Measurements from ENCODE around the gene ERI3. TPM values are rescaled to one million over a fixed set of nuclear protein-coding genes. Genes with fewer than 3 reads are reported as not detected.
"Not testable (repeated sequence)": the region's sequence is repeated elsewhere in the genome, so short reads cannot be mapped to it uniquely, and the experiment has no call there.

ERI3 gene
- total RNA-seq, 4 donors from 2014 or later: 14.0 to 29.2 (median 22.8) TPM

DNA sequence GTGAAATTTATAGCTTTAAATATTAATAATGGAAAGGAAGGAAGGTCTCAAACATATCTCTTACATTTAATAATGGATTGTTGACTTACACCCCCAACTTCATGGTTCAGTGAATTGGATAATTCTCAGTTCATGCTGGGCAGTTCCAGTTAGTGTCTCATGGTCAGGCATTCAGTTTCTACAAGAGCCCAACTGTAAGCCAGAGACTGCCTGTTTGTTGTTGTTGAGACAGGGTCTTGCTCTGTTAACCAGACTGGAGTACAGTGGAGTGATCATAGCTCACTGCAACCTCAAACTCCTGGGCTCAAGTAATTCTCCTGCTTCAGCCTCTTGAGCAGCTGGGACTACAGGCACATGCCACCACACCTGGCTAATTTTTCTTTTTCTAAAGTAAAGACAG lies 146.8 kb downstream of the ERI3 start:
- TF ChIP-seq, protein P1, sequence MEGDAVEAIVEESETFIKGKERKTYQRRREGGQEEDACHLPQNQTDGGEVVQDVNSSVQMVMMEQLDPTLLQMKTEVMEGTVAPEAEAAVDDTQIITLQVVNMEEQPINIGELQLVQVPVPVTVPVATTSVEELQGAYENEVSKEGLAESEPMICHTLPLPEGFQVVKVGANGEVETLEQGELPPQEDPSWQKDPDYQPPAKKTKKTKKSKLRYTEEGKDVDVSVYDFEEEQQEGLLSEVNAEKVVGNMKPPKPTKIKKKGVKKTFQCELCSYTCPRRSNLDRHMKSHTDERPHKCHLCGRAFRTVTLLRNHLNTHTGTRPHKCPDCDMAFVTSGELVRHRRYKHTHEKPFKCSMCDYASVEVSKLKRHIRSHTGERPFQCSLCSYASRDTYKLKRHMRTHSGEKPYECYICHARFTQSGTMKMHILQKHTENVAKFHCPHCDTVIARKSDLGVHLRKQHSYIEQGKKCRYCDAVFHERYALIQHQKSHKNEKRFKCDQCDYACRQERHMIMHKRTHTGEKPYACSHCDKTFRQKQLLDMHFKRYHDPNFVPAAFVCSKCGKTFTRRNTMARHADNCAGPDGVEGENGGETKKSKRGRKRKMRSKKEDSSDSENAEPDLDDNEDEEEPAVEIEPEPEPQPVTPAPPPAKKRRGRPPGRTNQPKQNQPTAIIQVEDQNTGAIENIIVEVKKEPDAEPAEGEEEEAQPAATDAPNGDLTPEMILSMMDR (IDR thresholded peaks at IDR 0.05): no peak
- no peak for TF ChIP-seq POLR2A (IDR thresholded peaks at IDR 0.05)
- H3K9me3 ChIP-seq: no peaks in the 10 kb centered on the region
- no peaks in the 10 kb centered on the region for H3K27me3 ChIP-seq
- H3K4me1 ChIP-seq: peaks cover 0 to 6% (median 4%) of the 10 kb centered on the region in 4 donors
- no peak for DNase-seq
- no peak overlapping the region for H3K27ac ChIP-seq
- no peak overlapping the region for H3K4me3 ChIP-seq
- H3K36me3 ChIP-seq: no peaks in the 10 kb centered on the region

- not testable (repeated sequence) for DNase-seq, H3K27ac ChIP-seq, H3K4me1 ChIP-seq, H3K4me3 ChIP-seq, H3K36me3 ChIP-seq, H3K9me3 ChIP-seq, H3K27me3 ChIP-seq
Observed at GRCh38 chr1:44206545-44206944, 148.5 kb downstream of the ERI3 start.

DNA sequence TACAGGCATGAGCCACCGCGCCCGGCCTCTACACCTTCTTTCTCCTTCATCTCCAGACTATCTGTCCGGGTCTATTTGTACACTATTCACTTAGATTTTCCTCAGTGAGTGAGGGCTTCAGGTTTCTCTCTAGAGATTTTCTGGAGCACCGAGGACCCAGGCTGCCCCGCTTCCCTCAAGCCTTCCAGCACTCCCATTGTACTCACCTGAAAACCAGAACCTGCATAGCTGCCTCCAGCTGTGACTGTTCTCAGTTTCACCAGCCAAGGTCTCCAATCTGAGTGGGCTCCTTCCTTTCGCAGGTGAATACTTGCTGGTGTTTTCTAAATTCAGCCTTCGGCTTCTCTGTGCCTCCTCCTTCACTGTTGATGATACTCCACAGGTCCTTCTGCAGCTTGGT lies 154.7 kb downstream of the ERI3 start:
- H3K9me3 ChIP-seq: no peaks in the 10 kb centered on the region
- no peak for DNase-seq

GRCh38 chr1:44174630-44175029 lies 180.4 kb downstream of the ERI3 start:
- H3K9me3 ChIP-seq: no peaks in the 10 kb centered on the region
- no peak overlapping the region for H3K27ac ChIP-seq
- no peak overlapping the region for H3K4me3 ChIP-seq
- H3K4me1 ChIP-seq: no peaks in the 10 kb centered on the region
- no peaks in the 10 kb centered on the region for H3K36me3 ChIP-seq
- TF ChIP-seq, protein P1 (IDR thresholded peaks at IDR 0.05): no peak
- TF ChIP-seq POLR2A (IDR thresholded peaks at IDR 0.05): no peak
- H3K27me3 ChIP-seq: no peaks in the 10 kb centered on the region
- no peak for DNase-seq

More for the DNA sequence above, 154.7 kb downstream of the ERI3 start:
- no peak overlapping the region for H3K4me3 ChIP-seq
- no peak overlapping the region for H3K27ac ChIP-seq
- H3K4me1 ChIP-seq: no peaks in the 10 kb centered on the region
- H3K36me3 ChIP-seq: no peaks in the 10 kb centered on the region
- TF ChIP-seq, protein P1 (IDR thresholded peaks at IDR 0.05): no peak
- TF ChIP-seq POLR2A (IDR thresholded peaks at IDR 0.05): no peak
- H3K27me3 ChIP-seq: no peaks in the 10 kb centered on the region

Small RNA genes within 50 kb of the gene (small RNA-seq; reads per million reads assigned to genes)
- 0 reads per million in 2 donors for gene AL035417.1
- 0 reads per million in 2 donors for gene RNU6-369P

Other genes starting within 250 kb of the ERI3 start
- gene KLF17, start 236.4 kb downstream of the ERI3 start, total RNA-seq: not detected
- gene KLF18, start 213.6 kb downstream of the ERI3 start, total RNA-seq: not detected
- 100 to 1,000 TPM in 3 of 4 donors, 10 to 100 TPM in 1; 79.2 to 149 (median 113) TPM for gene DMAP1, start 141.8 kb downstream of the ERI3 start, total RNA-seq
- 100 to 1,000 TPM; 107 to 152 (median 114) TPM for gene RNF220, start 50.0 kb upstream of the ERI3 start, total RNA-seq